ENCODE measurements around the gene PPM1E. TPM values are rescaled to one million over a fixed set of nuclear protein-coding genes. Genes with fewer than 3 reads are reported as not detected.
"Not testable (repeated sequence)": the region's sequence is repeated elsewhere in the genome, so short reads cannot be mapped to it uniquely, and the experiment has no call there.

Gene PPM1E
- total RNA-seq, 1 donor from 2014 or later, result 0.30 TPM

GRCh38 chr17:58789831-58790230, 34.2 kb downstream of the PPM1E start:
- DNase-seq, result no peak
- TF ChIP-seq, protein P1, sequence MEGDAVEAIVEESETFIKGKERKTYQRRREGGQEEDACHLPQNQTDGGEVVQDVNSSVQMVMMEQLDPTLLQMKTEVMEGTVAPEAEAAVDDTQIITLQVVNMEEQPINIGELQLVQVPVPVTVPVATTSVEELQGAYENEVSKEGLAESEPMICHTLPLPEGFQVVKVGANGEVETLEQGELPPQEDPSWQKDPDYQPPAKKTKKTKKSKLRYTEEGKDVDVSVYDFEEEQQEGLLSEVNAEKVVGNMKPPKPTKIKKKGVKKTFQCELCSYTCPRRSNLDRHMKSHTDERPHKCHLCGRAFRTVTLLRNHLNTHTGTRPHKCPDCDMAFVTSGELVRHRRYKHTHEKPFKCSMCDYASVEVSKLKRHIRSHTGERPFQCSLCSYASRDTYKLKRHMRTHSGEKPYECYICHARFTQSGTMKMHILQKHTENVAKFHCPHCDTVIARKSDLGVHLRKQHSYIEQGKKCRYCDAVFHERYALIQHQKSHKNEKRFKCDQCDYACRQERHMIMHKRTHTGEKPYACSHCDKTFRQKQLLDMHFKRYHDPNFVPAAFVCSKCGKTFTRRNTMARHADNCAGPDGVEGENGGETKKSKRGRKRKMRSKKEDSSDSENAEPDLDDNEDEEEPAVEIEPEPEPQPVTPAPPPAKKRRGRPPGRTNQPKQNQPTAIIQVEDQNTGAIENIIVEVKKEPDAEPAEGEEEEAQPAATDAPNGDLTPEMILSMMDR (IDR thresholded peaks at IDR 0.05), result no peak
- no peaks in the 10 kb centered on the region for H3K27me3 ChIP-seq (ENCODE audit: low read depth)

DNA sequence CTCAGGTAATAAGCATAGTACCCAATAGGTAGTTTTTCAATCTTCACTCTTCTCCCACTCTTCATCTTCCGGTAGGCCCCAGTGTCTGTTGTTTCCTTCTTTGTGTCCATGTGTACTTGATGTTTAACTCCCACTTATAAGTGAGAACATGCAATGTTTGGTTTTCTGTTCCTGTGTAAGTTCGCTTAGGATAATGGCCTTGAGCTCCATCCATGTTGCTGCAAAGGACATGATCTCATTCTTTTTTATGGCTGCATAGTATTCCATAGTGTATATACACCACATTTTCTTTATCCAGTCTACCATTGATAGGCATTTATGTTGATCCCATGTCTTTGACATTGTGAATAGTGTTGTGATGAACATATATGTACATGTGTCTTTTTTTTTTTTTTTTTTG, 38.9 kb downstream of the PPM1E start:
- ATAC-seq; intact Hi-C loops (cut with DNase I); H3K36me3 ChIP-seq; H3K9me3 ChIP-seq; DNase-seq; H3K27me3 ChIP-seq (ENCODE audit: low read depth); H3K4me3 ChIP-seq; H3K4me1 ChIP-seq; H3K27ac ChIP-seq: not testable (repeated sequence)

More at GRCh38 chr17:58789831-58790230, 34.2 kb downstream of the PPM1E start:
- no peaks in the 10 kb centered on the region for H3K4me1 ChIP-seq
- ATAC-seq, result no peak
- no peaks in the 10 kb centered on the region for H3K9me3 ChIP-seq
- H3K36me3 ChIP-seq, result no peaks in the 10 kb centered on the region
- H3K4me3 ChIP-seq, result no peak overlapping the region
- H3K27ac ChIP-seq, result no peak overlapping the region
- intact Hi-C loops (cut with DNase I), result no loop called here

GRCh38 chr17:58802188-58802587, 46.5 kb downstream of the PPM1E start:
- DNase-seq, result no peak
- TF ChIP-seq, protein P1 (IDR thresholded peaks at IDR 0.05), result no peak
- Histone ChIP-seq H3K36me3 (no peaks in the 10 kb centered on the region), H3K4me3 (no peak overlapping the region), H3K4me1 (no peaks in the 10 kb centered on the region), H3K27ac (no peak overlapping the region), H3K9me3 (no peaks in the 10 kb centered on the region), H3K27me3 (ENCODE audit: low read depth) (no peaks in the 10 kb centered on the region)
- intact Hi-C loops (cut with DNase I), result no loop called here
- ATAC-seq, result no peak

GRCh38 chr17:58806046-58806445, 50.4 kb downstream of the PPM1E start:
- Histone ChIP-seq H3K27me3 (ENCODE audit: low read depth) (no peaks in the 10 kb centered on the region), H3K4me1 (no peaks in the 10 kb centered on the region), H3K4me3 (no peak overlapping the region), H3K27ac (no peak overlapping the region), H3K9me3 (no peaks in the 10 kb centered on the region), H3K36me3 (no peaks in the 10 kb centered on the region)
- no peak for ATAC-seq
- intact Hi-C loops (cut with DNase I), result no loop called here
- DNase-seq, result no peak
- TF ChIP-seq, protein P1 (IDR thresholded peaks at IDR 0.05), result no peak

GRCh38 chr17:58808609-58809563, 53.2 kb downstream of the PPM1E start:
- Histone ChIP-seq H3K27me3 (ENCODE audit: low read depth) (no peaks in the 10 kb centered on the region), H3K4me1 (no peaks in the 10 kb centered on the region), H3K4me3 (no peak overlapping the region), H3K27ac (no peak overlapping the region), H3K9me3 (no peaks in the 10 kb centered on the region), H3K36me3 (no peaks in the 10 kb centered on the region)
- intact Hi-C loops (cut with DNase I), result no loop called here
- no peak for ATAC-seq
- DNase-seq, result no peak
- TF ChIP-seq, protein P1 (IDR thresholded peaks at IDR 0.05), result no peak

DNA sequence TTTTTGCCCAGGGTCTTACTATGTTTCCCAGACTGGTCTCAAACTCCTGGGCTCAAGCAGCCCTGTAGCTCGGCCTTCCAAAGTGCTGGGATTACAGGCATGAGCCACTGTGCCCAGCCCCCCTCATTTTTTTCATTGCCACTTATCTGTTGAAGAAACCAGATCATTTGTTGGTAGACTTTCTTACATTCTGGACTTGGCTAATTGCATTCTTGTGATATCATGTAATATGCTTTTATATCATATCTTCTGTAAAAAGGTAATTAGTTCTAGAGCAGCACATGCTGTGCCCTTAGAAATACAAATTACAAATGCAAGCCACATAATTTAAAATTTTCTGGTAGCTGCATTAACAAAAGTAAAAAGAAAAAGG, 53.9 kb downstream of the PPM1E start:
- intact Hi-C loops (cut with DNase I), result no loop called here
- TF ChIP-seq, protein P1 (IDR thresholded peaks at IDR 0.05), result no peak
- no peak overlapping the region for H3K4me3 ChIP-seq
- no peak overlapping the region for H3K27ac ChIP-seq
- DNase-seq, result no peak
- no peaks in the 10 kb centered on the region for H3K9me3 ChIP-seq
- no peaks in the 10 kb centered on the region for H3K27me3 ChIP-seq (ENCODE audit: low read depth)
- no peaks in the 10 kb centered on the region for H3K36me3 ChIP-seq
- no peak for ATAC-seq
- no peaks in the 10 kb centered on the region for H3K4me1 ChIP-seq

Measured in lower lobe of right lung (tissue), 2 donors.